ENCODE measurements around the gene FAM240B. TPM values are rescaled to one million over a fixed set of nuclear protein-coding genes. Genes with fewer than 3 reads are reported as not detected.

The FAM240B gene
- polyA plus RNA-seq, 1 donor from 2014 or later, result not detected

- no peak overlapping the region for H3K4me2 ChIP-seq (ENCODE audit: low read length)
- H3K79me2 ChIP-seq (replicated peaks; ENCODE audit: insufficient read depth, low read length), result no peaks in the 10 kb centered on the region
- no peak overlapping the region for H3K27ac ChIP-seq (ENCODE audit: low read length)
- no peaks in the 10 kb centered on the region for H3F3A ChIP-seq (ENCODE audit: insufficient read depth, low read length, poor library complexity, severe bottlenecking)
- H4K20me1 ChIP-seq (ENCODE audit: insufficient read depth), result no peaks in the 10 kb centered on the region
- H3K36me3 ChIP-seq (ENCODE audit: insufficient read depth, low read length), result no peaks in the 10 kb centered on the region
- no peaks in the 10 kb centered on the region for H3K9me2 ChIP-seq (ENCODE audit: insufficient read depth, low read length)
- H3K9me3 ChIP-seq (ENCODE audit: low read length), result no peaks in the 10 kb centered on the region
- TF ChIP-seq SMC3 (conservative IDR thresholded peaks at IDR 0.05; ENCODE audit: poor library complexity) (no peak), EZH2 (IDR thresholded peaks at IDR 0.05; ENCODE audit: borderline replicate concordance, insufficient read depth, low read length, poor library complexity, severe bottlenecking) (no peak), POLR2AphosphoS5 (IDR thresholded peaks at IDR 0.05) (no peak), RAD21 (conservative IDR thresholded peaks at IDR 0.05) (no peak), MXI1 (conservative IDR thresholded peaks at IDR 0.05; ENCODE audit: poor library complexity, severe bottlenecking) (no peak), CTCF (IDR thresholded peaks at IDR 0.05; ENCODE audit: poor library complexity, severe bottlenecking) (no peak), EP300 (conservative IDR thresholded peaks at IDR 0.05; ENCODE audit: poor library complexity, severe bottlenecking) (no peak), TAF1 (IDR thresholded peaks at IDR 0.05; ENCODE audit: low read depth) (no peak)
- TF ChIP-seq, protein P1, sequence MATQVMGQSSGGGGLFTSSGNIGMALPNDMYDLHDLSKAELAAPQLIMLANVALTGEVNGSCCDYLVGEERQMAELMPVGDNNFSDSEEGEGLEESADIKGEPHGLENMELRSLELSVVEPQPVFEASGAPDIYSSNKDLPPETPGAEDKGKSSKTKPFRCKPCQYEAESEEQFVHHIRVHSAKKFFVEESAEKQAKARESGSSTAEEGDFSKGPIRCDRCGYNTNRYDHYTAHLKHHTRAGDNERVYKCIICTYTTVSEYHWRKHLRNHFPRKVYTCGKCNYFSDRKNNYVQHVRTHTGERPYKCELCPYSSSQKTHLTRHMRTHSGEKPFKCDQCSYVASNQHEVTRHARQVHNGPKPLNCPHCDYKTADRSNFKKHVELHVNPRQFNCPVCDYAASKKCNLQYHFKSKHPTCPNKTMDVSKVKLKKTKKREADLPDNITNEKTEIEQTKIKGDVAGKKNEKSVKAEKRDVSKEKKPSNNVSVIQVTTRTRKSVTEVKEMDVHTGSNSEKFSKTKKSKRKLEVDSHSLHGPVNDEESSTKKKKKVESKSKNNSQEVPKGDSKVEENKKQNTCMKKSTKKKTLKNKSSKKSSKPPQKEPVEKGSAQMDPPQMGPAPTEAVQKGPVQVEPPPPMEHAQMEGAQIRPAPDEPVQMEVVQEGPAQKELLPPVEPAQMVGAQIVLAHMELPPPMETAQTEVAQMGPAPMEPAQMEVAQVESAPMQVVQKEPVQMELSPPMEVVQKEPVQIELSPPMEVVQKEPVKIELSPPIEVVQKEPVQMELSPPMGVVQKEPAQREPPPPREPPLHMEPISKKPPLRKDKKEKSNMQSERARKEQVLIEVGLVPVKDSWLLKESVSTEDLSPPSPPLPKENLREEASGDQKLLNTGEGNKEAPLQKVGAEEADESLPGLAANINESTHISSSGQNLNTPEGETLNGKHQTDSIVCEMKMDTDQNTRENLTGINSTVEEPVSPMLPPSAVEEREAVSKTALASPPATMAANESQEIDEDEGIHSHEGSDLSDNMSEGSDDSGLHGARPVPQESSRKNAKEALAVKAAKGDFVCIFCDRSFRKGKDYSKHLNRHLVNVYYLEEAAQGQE (IDR thresholded peaks at IDR 0.05; ENCODE audit: borderline replicate concordance), result no peak
- H3K4me3 ChIP-seq (ENCODE audit: low read length), result no peak overlapping the region
- H2AFZ ChIP-seq (ENCODE audit: low read depth, low read length), result no peak overlapping the region
- no peak overlapping the region for H3K9ac ChIP-seq (ENCODE audit: low read length)
- no peaks in the 10 kb centered on the region for H3K27me3 ChIP-seq (ENCODE audit: insufficient read depth, low read depth, low read length)
Measured at GRCh38 chr9:38690574-38690973, 29.4 kb downstream of the FAM240B start.

DNA sequence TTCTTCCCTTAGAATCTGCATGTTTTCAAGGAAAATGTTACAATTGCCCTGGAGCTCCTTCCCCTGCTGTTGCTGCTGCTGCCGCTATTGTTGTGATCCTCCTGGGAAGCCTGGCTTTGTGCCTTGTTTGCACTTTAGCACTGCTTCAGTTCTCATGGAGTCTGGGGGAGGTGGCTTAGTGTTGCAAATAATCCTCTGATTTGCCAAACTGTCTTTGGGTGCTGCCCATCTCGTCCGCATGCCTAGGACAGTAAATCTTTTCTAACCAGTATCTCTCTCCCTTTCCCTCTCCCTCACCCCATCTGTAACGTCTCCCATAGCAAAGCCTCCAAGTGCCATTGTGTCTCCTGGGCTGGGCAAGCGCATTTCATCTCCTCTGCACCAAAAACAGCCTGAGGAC lies 30.3 kb downstream of the FAM240B start:
- Histone ChIP-seq H4K20me1 (ENCODE audit: insufficient read depth) (no peaks in the 10 kb centered on the region), H3K9me2 (ENCODE audit: insufficient read depth, low read length) (no peaks in the 10 kb centered on the region), H3K27ac (ENCODE audit: low read length) (no peak overlapping the region), H3K79me2 (replicated peaks; ENCODE audit: insufficient read depth, low read length) (no peaks in the 10 kb centered on the region), H2AFZ (ENCODE audit: low read depth, low read length) (no peak overlapping the region), H3K4me3 (ENCODE audit: low read length) (peak overlapping the region; percentile 16), H3F3A (ENCODE audit: insufficient read depth, low read length, poor library complexity, severe bottlenecking) (no peaks in the 10 kb centered on the region), H3K36me3 (ENCODE audit: insufficient read depth, low read length) (no peaks in the 10 kb centered on the region), H3K9me3 (ENCODE audit: low read length) (no peaks in the 10 kb centered on the region), H3K4me2 (ENCODE audit: low read length) (no peak overlapping the region), H3K27me3 (ENCODE audit: insufficient read depth, low read depth, low read length) (no peaks in the 10 kb centered on the region), H3K9ac (ENCODE audit: low read length) (no peak overlapping the region)
- TF ChIP-seq POLR2AphosphoS5 (IDR thresholded peaks at IDR 0.05) (peak; percentile 41), RAD21 (conservative IDR thresholded peaks at IDR 0.05) (peak; percentile 30), SMC3 (conservative IDR thresholded peaks at IDR 0.05; ENCODE audit: poor library complexity) (peak; percentile 26), CTCF (IDR thresholded peaks at IDR 0.05; ENCODE audit: poor library complexity, severe bottlenecking) (no peak)

Measured in neural cell (in vitro differentiated cells).